GM12872 (cell line): Measurements from ENCODE around the gene FAM171A2.
A peak's percentile ranks its signal among the peaks of the same experiment; 100 is the strongest.

ENCODE experiments used
- TF ChIP-seq, protein P1 (sequence below): IDR thresholded peaks from 3 replicates; pipeline ENCODE4 v1.5.1; 2011; ENCODE audit warnings: low read depth, mild to moderate bottlenecking, low read length, moderate library complexity; ENCODE audit not compliant: insufficient read depth

The FAM171A2 gene

DNA sequence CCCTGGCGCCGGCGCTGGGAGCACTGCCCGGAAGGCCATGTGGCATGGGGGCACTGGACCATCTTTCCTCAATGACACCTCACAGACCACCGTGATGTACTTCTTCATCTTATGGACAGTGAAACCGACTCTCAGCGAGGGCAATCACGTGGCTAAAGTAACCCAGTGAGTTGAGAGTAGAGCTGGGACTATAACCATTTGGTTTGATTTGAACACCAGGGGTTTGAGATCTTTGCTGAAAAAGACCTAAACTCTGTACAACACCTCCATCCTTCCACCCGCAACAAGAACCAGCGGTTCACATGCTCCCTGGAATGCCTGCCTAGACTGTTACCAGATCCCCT, 22.5 kb upstream of the FAM171A2 start:
- TF ChIP-seq, protein P1, sequence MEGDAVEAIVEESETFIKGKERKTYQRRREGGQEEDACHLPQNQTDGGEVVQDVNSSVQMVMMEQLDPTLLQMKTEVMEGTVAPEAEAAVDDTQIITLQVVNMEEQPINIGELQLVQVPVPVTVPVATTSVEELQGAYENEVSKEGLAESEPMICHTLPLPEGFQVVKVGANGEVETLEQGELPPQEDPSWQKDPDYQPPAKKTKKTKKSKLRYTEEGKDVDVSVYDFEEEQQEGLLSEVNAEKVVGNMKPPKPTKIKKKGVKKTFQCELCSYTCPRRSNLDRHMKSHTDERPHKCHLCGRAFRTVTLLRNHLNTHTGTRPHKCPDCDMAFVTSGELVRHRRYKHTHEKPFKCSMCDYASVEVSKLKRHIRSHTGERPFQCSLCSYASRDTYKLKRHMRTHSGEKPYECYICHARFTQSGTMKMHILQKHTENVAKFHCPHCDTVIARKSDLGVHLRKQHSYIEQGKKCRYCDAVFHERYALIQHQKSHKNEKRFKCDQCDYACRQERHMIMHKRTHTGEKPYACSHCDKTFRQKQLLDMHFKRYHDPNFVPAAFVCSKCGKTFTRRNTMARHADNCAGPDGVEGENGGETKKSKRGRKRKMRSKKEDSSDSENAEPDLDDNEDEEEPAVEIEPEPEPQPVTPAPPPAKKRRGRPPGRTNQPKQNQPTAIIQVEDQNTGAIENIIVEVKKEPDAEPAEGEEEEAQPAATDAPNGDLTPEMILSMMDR: no peak

DNA sequence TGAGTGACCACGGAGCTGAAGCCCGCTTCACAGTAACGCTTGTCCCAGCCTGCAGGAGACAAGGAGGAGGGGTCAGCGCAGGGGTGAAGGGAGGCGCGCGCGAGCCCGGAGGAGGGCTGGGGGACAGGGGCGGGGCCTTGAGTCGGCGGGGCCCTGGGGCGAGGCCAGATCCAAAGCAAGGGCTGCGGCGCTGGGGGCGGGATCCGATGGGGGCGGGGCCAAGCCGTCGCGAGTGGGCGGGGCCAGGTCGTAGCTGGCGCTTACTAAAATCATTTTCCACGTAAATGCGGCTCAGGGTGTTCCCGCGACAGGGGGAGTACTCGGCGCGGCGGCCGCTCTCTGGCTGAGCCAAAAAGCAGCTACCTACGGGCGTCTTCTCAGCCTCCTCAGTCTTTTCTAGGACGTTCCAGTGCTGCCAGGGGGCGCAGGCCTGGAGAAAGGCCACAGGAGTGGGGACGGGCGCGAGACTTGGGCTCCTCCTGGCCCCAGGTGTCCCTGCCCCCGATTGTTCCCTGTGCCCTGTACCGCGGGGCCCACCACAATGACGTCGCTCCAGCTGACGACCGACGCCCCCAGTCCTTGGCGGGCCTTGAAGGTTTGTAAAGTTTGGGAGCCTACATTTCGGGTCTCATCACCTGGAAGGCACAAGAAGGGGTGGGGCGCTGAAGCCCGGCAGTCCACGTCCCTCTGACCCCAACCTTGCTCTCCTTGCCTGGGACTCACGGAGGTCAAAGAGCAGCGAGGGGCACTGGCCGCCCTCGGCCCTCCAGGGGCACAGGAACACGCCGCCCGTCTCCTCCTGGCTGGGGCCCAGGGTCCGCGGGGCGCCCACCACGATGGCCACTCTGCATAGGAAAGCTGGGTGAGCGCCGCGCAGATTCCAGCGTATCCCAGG, 21.9 kb upstream of the FAM171A2 start:
- TF ChIP-seq, protein P1: peak; percentile 17; the same call in 1 of the 3 replicates

DNA sequence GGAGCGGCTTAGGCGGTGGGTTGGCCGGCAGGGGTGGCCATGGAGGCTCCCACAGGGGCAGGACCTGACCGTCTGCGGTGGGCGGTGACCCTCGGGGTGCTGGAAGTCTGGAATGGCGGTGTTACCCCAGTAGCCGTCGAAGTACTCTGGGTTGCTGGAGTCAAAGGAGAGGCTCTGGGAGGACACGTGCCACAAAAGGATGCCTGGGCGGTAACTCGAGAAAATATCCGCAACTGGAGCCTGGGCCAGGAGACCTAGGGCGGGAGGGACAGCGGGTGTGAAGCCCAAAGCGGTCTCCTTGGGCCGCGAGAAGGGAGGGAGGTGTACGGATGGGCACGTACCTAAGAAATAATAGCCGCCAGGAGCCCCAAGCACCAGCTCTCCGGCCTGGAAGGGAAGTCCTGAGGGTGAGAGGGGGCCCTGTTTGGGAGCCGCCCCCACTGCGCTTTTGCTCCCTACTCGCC, 21.2 kb upstream of the FAM171A2 start:
- TF ChIP-seq, protein P1: no peak

DNA sequence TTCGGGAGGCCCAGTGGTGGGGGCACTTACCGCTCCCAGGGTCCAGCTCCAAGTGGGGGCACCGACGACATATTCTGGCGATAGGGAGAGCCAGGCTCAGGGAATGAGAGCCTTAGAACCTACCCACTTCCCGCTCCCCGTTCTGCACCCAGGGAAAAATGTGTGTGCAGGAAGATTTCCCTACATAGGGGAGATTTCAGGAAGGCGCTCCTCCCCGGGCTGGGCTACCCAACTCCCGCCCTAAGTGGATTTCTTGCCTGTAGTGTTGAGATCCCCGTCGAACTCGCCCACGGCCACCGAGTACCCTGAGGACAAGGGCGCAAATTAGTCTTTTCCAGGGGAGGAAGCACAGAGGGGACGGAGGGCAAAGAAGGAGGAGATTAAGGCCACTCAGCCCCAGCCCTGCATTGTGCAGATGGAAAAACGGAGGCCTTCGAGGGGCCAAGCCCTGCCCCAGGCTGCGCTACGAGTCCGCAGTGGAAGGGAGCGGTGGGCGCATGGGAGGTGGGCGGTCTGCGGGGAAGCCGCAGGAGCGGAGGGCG, 20.7 kb upstream of the FAM171A2 start:
- TF ChIP-seq, protein P1: no peak

DNA sequence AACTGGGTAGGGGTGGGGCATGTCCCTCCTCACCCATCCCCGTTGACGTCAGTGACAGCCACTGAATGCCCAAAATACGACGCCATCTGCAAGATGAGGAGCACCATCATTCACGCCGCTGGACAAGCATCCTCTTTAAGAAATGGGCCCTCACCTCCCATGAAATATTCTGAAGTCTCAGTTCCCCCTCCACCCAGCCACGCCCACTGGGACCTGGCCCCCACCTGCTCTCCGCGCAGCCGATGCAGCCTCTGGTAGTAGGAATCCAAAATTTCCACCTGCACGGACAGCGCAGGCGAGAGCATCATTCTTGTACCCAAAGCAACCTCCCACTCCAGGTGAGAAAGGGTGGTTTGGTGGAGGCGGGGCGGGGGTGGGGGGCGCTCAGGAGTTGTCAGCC, 20.2 kb upstream of the FAM171A2 start:
- TF ChIP-seq, protein P1: no peak

DNA sequence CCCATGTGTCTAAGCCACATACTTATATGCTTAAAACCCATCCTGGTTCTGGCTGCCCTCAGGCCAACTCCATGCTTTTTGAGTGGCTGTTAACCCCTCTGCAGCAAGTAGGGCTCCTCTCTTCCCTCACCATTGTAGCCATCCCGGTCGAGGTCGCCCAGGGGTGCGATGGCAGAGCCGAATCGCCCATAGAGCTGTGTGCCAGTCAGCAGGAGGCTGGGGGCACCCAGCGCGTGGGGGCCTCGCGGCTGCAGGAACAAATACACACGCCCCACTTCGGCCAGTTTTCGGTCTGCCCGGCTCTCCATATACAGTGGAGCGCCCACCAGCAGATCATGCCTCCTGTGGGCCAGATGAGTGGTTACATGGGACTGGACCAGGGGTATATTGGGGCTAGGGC, 19.7 kb upstream of the FAM171A2 start:
- TF ChIP-seq, protein P1: no peak

DNA sequence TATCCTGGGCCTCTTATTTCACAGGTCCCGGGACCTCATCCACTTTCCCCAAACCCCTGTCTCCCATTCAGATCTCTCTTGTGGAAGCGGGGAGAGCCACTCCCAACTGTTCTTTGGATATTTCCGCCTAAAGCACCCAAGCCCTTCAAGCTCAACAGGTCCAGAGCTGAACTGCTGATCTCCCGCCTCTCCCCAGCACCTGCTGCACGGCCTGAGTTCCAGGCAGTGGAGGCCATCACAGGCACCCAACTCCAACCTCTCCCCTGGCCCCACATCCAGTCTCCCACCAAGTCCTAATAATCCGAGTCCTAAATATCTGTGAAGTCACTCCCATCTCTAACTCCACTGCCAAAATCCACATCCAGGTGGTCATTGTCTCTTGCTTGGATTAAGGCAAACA, 19.3 kb upstream of the FAM171A2 start:
- TF ChIP-seq, protein P1: no peak
